NCI-H146 (cell line): ENCODE data around the gene LMO7.

Source experiments
- DNase-seq: peaks from one replicate; lab custom pipeline; 2025; lab: John Stamatoyannopoulos, UW

Gene LMO7

GRCh38 chr13:75896271-75896670 is 260.1 kb downstream of the LMO7 start:
- no peak for DNase-seq

GRCh38 chr13:75897386-75897785 is 261.3 kb downstream of the LMO7 start:
- DNase-seq = no peak

GRCh38 chr13:75901501-75901900 is 265.4 kb downstream of the LMO7 start:
- DNase-seq = no peak

GRCh38 chr13:75902166-75903104 is 266.3 kb downstream of the LMO7 start:
- DNase-seq = peak; percentile 39

- peak; percentile 81 for DNase-seq
Measured at GRCh38 chr13:75904012-75904411, 267.9 kb downstream of the LMO7 start.

- DNase-seq = no peak
Measured at GRCh38 chr13:75906315-75906714, 270.2 kb downstream of the LMO7 start.

- DNase-seq = no peak
Measured at GRCh38 chr13:75907044-75907443, 270.9 kb downstream of the LMO7 start.

GRCh38 chr13:75908141-75908540 is 272.0 kb downstream of the LMO7 start:
- no peak for DNase-seq
